ENCODE data around the gene ZNF664.

DNA sequence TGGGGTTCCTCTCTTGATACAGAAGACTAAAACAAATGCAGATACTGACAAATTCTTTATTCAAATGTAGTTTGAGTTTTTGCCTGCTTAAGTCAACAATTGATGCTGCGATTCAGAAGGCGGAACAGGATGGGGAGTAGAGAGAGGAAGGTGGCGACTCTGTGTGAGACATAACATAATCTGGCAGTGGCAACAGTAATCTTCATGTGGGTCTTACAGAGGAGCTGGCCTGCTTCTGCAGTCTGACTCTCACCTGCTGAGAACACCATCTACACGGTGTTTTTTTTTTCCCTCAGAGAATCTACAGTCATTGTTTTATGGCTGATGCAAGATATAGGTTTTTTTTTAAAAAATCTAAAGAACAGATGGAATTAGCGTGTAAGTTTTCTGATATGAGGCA is 10.5 kb upstream of the ZNF664 start:
- no peak for TF ChIP-seq POLR2A (IDR thresholded peaks at IDR 0.05)
- TF ChIP-seq, protein P1, sequence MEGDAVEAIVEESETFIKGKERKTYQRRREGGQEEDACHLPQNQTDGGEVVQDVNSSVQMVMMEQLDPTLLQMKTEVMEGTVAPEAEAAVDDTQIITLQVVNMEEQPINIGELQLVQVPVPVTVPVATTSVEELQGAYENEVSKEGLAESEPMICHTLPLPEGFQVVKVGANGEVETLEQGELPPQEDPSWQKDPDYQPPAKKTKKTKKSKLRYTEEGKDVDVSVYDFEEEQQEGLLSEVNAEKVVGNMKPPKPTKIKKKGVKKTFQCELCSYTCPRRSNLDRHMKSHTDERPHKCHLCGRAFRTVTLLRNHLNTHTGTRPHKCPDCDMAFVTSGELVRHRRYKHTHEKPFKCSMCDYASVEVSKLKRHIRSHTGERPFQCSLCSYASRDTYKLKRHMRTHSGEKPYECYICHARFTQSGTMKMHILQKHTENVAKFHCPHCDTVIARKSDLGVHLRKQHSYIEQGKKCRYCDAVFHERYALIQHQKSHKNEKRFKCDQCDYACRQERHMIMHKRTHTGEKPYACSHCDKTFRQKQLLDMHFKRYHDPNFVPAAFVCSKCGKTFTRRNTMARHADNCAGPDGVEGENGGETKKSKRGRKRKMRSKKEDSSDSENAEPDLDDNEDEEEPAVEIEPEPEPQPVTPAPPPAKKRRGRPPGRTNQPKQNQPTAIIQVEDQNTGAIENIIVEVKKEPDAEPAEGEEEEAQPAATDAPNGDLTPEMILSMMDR (IDR thresholded peaks at IDR 0.05 in 8 of 11, conservative IDR thresholded peaks at IDR 0.05 in 3 of 11), result no peak

Data from spleen (tissue), 7 donors.